ENCODE results near the gene FIP1L1.

FIP1L1 gene

GRCh38 chr4:53476232-53477037 lies 99.0 kb downstream of the FIP1L1 start:
- H3K4me2 ChIP-seq (ENCODE audit: low read length), result no peak overlapping the region
- H3K9me2 ChIP-seq (replicated peaks; ENCODE audit: control insufficient read depth, low read length), result no peaks in the 10 kb centered on the region
- H3K36me3 ChIP-seq (ENCODE audit: control insufficient read depth, low read length), result no peaks in the 10 kb centered on the region
- H3F3A ChIP-seq (ENCODE audit: control insufficient read depth, insufficient read depth), result no peaks in the 10 kb centered on the region
- H3K27me3 ChIP-seq (ENCODE audit: control insufficient read depth, low read length), result no peaks in the 10 kb centered on the region
- no peaks in the 10 kb centered on the region for H3K4me1 ChIP-seq (ENCODE audit: control insufficient read depth, low read length)
- H3K27ac ChIP-seq (ENCODE audit: low read depth, low read length), result no peak overlapping the region
- no peaks in the 10 kb centered on the region for H3K79me2 ChIP-seq (ENCODE audit: control insufficient read depth, low read length)
- H4K20me1 ChIP-seq (ENCODE audit: control insufficient read depth, insufficient read depth, low read depth, low read length), result no peaks in the 10 kb centered on the region
- no peaks in the 10 kb centered on the region for H3K9me3 ChIP-seq (ENCODE audit: control insufficient read depth, insufficient read depth, low read length)
- no peak overlapping the region for H3K4me3 ChIP-seq (ENCODE audit: low read length)
- no peak for TF ChIP-seq EZH2phosphoT487 (IDR thresholded peaks at IDR 0.05; ENCODE audit: borderline replicate concordance, low read length)
- no peak for TF ChIP-seq CTCF (IDR thresholded peaks at IDR 0.05; ENCODE audit: low read depth, low read length, poor library complexity, severe bottlenecking)

- Histone ChIP-seq H3K4me1 (ENCODE audit: control insufficient read depth, low read length) (no peaks in the 10 kb centered on the region), H3K9me2 (replicated peaks; ENCODE audit: control insufficient read depth, low read length) (no peaks in the 10 kb centered on the region), H3K27me3 (ENCODE audit: control insufficient read depth, low read length) (no peaks in the 10 kb centered on the region; the same call in 1 of the 2 replicates), H3K4me3 (ENCODE audit: low read length) (no peak overlapping the region), H4K20me1 (ENCODE audit: control insufficient read depth, insufficient read depth, low read depth, low read length) (no peaks in the 10 kb centered on the region), H3K4me2 (ENCODE audit: low read length) (no peak overlapping the region), H3K79me2 (ENCODE audit: control insufficient read depth, low read length) (no peaks in the 10 kb centered on the region), H3K9me3 (ENCODE audit: control insufficient read depth, insufficient read depth, low read length) (no peaks in the 10 kb centered on the region), H3F3A (ENCODE audit: control insufficient read depth, insufficient read depth) (no peaks in the 10 kb centered on the region), H3K36me3 (ENCODE audit: control insufficient read depth, low read length) (no peaks in the 10 kb centered on the region), H3K27ac (ENCODE audit: low read depth, low read length) (no peak overlapping the region)
- TF ChIP-seq EZH2phosphoT487 (IDR thresholded peaks at IDR 0.05; ENCODE audit: borderline replicate concordance, low read length) (no peak), CTCF (IDR thresholded peaks at IDR 0.05; ENCODE audit: low read depth, low read length, poor library complexity, severe bottlenecking) (no peak)
Measured at GRCh38 chr4:53477038-53477565, 99.7 kb downstream of the FIP1L1 start.

GRCh38 chr4:53477636-53478035 lies 100.2 kb downstream of the FIP1L1 start:
- no peaks in the 10 kb centered on the region for H3K9me3 ChIP-seq (ENCODE audit: control insufficient read depth, insufficient read depth, low read length)
- no peaks in the 10 kb centered on the region for H4K20me1 ChIP-seq (ENCODE audit: control insufficient read depth, insufficient read depth, low read depth, low read length)
- H3K4me1 ChIP-seq (ENCODE audit: control insufficient read depth, low read length), result no peaks in the 10 kb centered on the region
- TF ChIP-seq CTCF (IDR thresholded peaks at IDR 0.05; ENCODE audit: low read depth, low read length, poor library complexity, severe bottlenecking) (no peak), EZH2phosphoT487 (IDR thresholded peaks at IDR 0.05; ENCODE audit: borderline replicate concordance, low read length) (no peak)
- no peaks in the 10 kb centered on the region for H3K79me2 ChIP-seq (ENCODE audit: control insufficient read depth, low read length)
- no peak overlapping the region for H3K4me3 ChIP-seq (ENCODE audit: low read length)
- H3K4me2 ChIP-seq (ENCODE audit: low read length), result no peak overlapping the region
- no peaks in the 10 kb centered on the region for H3K36me3 ChIP-seq (ENCODE audit: control insufficient read depth, low read length)
- no peaks in the 10 kb centered on the region for H3F3A ChIP-seq (ENCODE audit: control insufficient read depth, insufficient read depth)
- H3K27me3 ChIP-seq (ENCODE audit: control insufficient read depth, low read length), result peaks cover 2% of the 10 kb centered on the region; the same call in 1 of the 2 replicates
- H3K27ac ChIP-seq (ENCODE audit: low read depth, low read length), result no peak overlapping the region
- H3K9me2 ChIP-seq (replicated peaks; ENCODE audit: control insufficient read depth, low read length), result no peaks in the 10 kb centered on the region
